ENCODE data around the gene CUX1.
"Not testable (repeated sequence)": the region's sequence is repeated elsewhere in the genome, so short reads cannot be mapped to it uniquely, and the experiment has no call there.

The CUX1 gene

DNA sequence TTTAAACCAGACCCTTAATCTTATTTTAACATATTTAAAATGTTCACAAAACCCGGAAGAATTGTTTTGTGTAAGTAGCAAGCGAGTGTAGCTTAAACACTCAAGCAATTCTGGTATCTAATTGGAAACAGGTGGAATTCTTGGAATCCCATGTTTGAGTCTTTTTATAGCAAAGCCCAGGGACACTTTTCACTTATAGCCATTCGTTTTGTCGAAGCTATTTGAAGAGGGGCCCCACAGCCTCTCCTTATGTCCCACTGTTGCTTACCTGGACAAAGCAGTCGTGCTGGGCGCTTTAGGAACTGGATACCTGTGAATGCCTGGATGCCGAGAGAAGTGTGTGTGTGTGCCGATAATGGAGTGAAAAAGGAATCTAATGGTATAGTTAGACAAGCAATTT is 3.3 kb downstream of the CUX1 start:
- H3K36me3 ChIP-seq (ENCODE audit: control insufficient read depth, low read length) = peaks cover 74% of the 10 kb centered on the region
- H3K79me2 ChIP-seq (ENCODE audit: control insufficient read depth, low read length) = peaks cover 94% of the 10 kb centered on the region
- no peak overlapping the region for H3K27ac ChIP-seq (ENCODE audit: low read depth, low read length)
- peaks cover 16% of the 10 kb centered on the region for H3F3A ChIP-seq (ENCODE audit: control insufficient read depth, insufficient read depth)
- no peaks in the 10 kb centered on the region for H3K27me3 ChIP-seq (ENCODE audit: control insufficient read depth, low read length)
- no peak overlapping the region for H3K4me3 ChIP-seq (ENCODE audit: low read length)
- H4K20me1 ChIP-seq (ENCODE audit: control insufficient read depth, insufficient read depth, low read depth, low read length) = peaks cover 46% of the 10 kb centered on the region
- no peaks in the 10 kb centered on the region for H3K9me3 ChIP-seq (ENCODE audit: control insufficient read depth, insufficient read depth, low read length)
- no peaks in the 10 kb centered on the region for H3K9me2 ChIP-seq (replicated peaks; ENCODE audit: control insufficient read depth, low read length)
- peaks cover 41% of the 10 kb centered on the region for H3K4me1 ChIP-seq (ENCODE audit: control insufficient read depth, low read length)
- no peak for TF ChIP-seq EZH2phosphoT487 (IDR thresholded peaks at IDR 0.05; ENCODE audit: borderline replicate concordance, low read length)
- TF ChIP-seq, protein P1, sequence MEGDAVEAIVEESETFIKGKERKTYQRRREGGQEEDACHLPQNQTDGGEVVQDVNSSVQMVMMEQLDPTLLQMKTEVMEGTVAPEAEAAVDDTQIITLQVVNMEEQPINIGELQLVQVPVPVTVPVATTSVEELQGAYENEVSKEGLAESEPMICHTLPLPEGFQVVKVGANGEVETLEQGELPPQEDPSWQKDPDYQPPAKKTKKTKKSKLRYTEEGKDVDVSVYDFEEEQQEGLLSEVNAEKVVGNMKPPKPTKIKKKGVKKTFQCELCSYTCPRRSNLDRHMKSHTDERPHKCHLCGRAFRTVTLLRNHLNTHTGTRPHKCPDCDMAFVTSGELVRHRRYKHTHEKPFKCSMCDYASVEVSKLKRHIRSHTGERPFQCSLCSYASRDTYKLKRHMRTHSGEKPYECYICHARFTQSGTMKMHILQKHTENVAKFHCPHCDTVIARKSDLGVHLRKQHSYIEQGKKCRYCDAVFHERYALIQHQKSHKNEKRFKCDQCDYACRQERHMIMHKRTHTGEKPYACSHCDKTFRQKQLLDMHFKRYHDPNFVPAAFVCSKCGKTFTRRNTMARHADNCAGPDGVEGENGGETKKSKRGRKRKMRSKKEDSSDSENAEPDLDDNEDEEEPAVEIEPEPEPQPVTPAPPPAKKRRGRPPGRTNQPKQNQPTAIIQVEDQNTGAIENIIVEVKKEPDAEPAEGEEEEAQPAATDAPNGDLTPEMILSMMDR (IDR thresholded peaks at IDR 0.05; ENCODE audit: low read depth, low read length, poor library complexity, severe bottlenecking) = no peak
- no peak overlapping the region for H3K4me2 ChIP-seq (ENCODE audit: low read length)

DNA sequence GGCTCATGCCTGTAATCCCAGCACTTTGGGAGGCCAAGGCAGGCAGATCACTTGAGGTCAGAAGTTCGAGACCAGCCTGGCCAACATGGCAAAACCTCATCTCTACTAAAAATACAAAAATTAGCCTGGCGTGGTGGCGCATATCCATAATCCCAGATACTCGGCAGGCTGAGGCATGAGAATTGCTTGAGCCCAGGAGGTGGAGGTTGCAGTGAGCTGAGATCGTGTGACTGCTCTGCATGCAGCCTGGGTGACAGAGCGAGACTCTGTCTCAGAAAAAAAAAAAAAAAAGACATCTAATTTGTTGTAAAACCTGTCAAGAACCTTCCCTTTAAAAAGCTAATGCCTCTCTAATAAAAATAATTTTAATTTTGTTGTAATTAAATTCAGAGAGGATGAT is 5.2 kb downstream of the CUX1 start:
- H3K36me3 ChIP-seq (ENCODE audit: control insufficient read depth, low read length) = peaks cover 85% of the 10 kb centered on the region
- not testable (repeated sequence) for H3K27me3 ChIP-seq (ENCODE audit: control insufficient read depth, low read length); H3K9me2 ChIP-seq (replicated peaks; ENCODE audit: control insufficient read depth, low read length); H3K4me2 ChIP-seq (ENCODE audit: low read length); H3K4me3 ChIP-seq (ENCODE audit: low read length); H3K9me3 ChIP-seq (ENCODE audit: control insufficient read depth, insufficient read depth, low read length); H3K27ac ChIP-seq (ENCODE audit: low read depth, low read length)
- H3K79me2 ChIP-seq (ENCODE audit: control insufficient read depth, low read length) = peaks cover 100% of the 10 kb centered on the region
- peaks cover 58% of the 10 kb centered on the region for H4K20me1 ChIP-seq (ENCODE audit: control insufficient read depth, insufficient read depth, low read depth, low read length)
- H3K4me1 ChIP-seq (ENCODE audit: control insufficient read depth, low read length) = peaks cover 59% of the 10 kb centered on the region
- peaks cover 16% of the 10 kb centered on the region for H3F3A ChIP-seq (ENCODE audit: control insufficient read depth, insufficient read depth)

DNA sequence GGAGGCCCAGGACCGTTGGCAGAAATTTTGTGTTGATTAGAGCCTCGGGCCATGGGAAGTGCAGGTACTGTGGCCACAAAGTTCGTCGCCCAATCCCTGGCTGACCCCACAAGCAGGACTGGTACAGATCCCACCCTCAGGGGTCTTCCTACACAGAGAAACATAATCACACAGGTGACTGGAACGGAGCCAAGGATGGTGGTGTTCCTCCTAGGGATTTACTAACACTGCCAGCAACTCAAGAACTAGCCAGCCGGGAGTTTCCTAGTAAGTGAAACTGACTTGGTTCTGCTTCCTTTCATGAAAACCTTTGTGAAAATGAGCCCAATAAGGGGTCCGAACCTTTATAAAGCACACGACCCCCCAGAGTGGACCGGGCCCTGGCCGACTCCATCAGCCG is 5.7 kb downstream of the CUX1 start:
- H3K9me3 ChIP-seq (ENCODE audit: control insufficient read depth, insufficient read depth, low read length) = no peaks in the 10 kb centered on the region
- H3K4me3 ChIP-seq (ENCODE audit: low read length) = no peak overlapping the region
- H3K27ac ChIP-seq (ENCODE audit: low read depth, low read length) = no peak overlapping the region
- H3K4me1 ChIP-seq (ENCODE audit: control insufficient read depth, low read length) = peaks cover 59% of the 10 kb centered on the region
- peaks cover 13% of the 10 kb centered on the region for H3F3A ChIP-seq (ENCODE audit: control insufficient read depth, insufficient read depth)
- no peak for TF ChIP-seq EZH2phosphoT487 (IDR thresholded peaks at IDR 0.05; ENCODE audit: borderline replicate concordance, low read length)
- TF ChIP-seq, protein P1 (IDR thresholded peaks at IDR 0.05; ENCODE audit: low read depth, low read length, poor library complexity, severe bottlenecking) = no peak
- H3K36me3 ChIP-seq (ENCODE audit: control insufficient read depth, low read length) = peaks cover 85% of the 10 kb centered on the region
- no peak overlapping the region for H3K4me2 ChIP-seq (ENCODE audit: low read length)
- peaks cover 100% of the 10 kb centered on the region for H3K79me2 ChIP-seq (ENCODE audit: control insufficient read depth, low read length)
- H4K20me1 ChIP-seq (ENCODE audit: control insufficient read depth, insufficient read depth, low read depth, low read length) = peaks cover 55% of the 10 kb centered on the region
- no peaks in the 10 kb centered on the region for H3K27me3 ChIP-seq (ENCODE audit: control insufficient read depth, low read length)
- no peaks in the 10 kb centered on the region for H3K9me2 ChIP-seq (replicated peaks; ENCODE audit: control insufficient read depth, low read length)

DNA sequence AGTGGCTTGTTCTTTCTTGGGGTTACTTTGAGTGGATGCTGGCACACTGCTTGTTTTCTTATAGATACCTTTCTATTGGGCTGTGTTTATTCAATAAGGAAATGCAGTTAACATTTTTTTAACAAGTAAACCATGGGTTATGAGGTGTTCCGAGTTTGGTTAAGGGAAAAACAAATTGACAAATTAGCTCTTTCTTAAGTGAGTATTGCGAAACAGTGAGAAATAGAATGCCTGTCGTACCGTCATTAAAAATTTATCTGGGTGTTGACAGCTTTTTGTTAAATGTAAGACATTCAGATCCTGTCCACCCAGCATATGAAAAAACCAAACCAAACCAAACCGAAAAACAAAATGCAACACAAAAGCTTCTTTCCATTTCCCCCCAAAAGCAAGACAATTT is 6.2 kb downstream of the CUX1 start:
- peaks cover 54% of the 10 kb centered on the region for H4K20me1 ChIP-seq (ENCODE audit: control insufficient read depth, insufficient read depth, low read depth, low read length)

More for the DNA sequence above, 6.2 kb downstream of the CUX1 start:
- no peak overlapping the region for H3K4me3 ChIP-seq (ENCODE audit: low read length)
- H3F3A ChIP-seq (ENCODE audit: control insufficient read depth, insufficient read depth) = peaks cover 10% of the 10 kb centered on the region
- H3K36me3 ChIP-seq (ENCODE audit: control insufficient read depth, low read length) = peaks cover 85% of the 10 kb centered on the region
- H3K4me1 ChIP-seq (ENCODE audit: control insufficient read depth, low read length) = peaks cover 59% of the 10 kb centered on the region
- no peak overlapping the region for H3K4me2 ChIP-seq (ENCODE audit: low read length)
- no peak overlapping the region for H3K27ac ChIP-seq (ENCODE audit: low read depth, low read length)
- TF ChIP-seq EZH2phosphoT487 (IDR thresholded peaks at IDR 0.05; ENCODE audit: borderline replicate concordance, low read length) = no peak
- TF ChIP-seq, protein P1 (IDR thresholded peaks at IDR 0.05; ENCODE audit: low read depth, low read length, poor library complexity, severe bottlenecking) = no peak
- no peaks in the 10 kb centered on the region for H3K9me2 ChIP-seq (replicated peaks; ENCODE audit: control insufficient read depth, low read length)
- H3K9me3 ChIP-seq (ENCODE audit: control insufficient read depth, insufficient read depth, low read length) = no peaks in the 10 kb centered on the region
- H3K79me2 ChIP-seq (ENCODE audit: control insufficient read depth, low read length) = peaks cover 100% of the 10 kb centered on the region
- no peaks in the 10 kb centered on the region for H3K27me3 ChIP-seq (ENCODE audit: control insufficient read depth, low read length)
